HUES48 (cell line): ENCODE data around the gene OAS3.

Experiments
- H3K27ac ChIP-seq: one replicate; pipeline ENCODE4 v1.7.0; 2013; ENCODE audit warnings: low read depth, low read length, inconsistent platforms
- H3K27me3 ChIP-seq: 2 replicates; pipeline ENCODE4 v1.6.1; 2013; ENCODE audit warnings: mild to moderate bottlenecking, low read length; ENCODE audit not compliant: control insufficient read depth, insufficient read depth
- H3K36me3 ChIP-seq: 2 replicates; pipeline ENCODE4 v1.6.1; 2013; ENCODE audit warnings: low read length; ENCODE audit not compliant: control insufficient read depth, insufficient read depth
- H3K4me1 ChIP-seq: 2 replicates; pipeline ENCODE4 v1.6.1; 2013; ENCODE audit warnings: mild to moderate bottlenecking, low read length; ENCODE audit not compliant: control insufficient read depth, insufficient read depth
- H3K4me3 ChIP-seq: 2 replicates; pipeline ENCODE4 v1.5.1; 2013; ENCODE audit warnings: mild to moderate bottlenecking, low read depth, low read length
- H3K9ac ChIP-seq: 2 replicates; pipeline ENCODE4 v1.6.1; 2013; ENCODE audit warnings: mild to moderate bottlenecking, low read depth, low read length, moderate library complexity
- H3K9me3 ChIP-seq: 2 replicates; pipeline ENCODE4 v1.6.1; 2013; ENCODE audit warnings: low read length; ENCODE audit not compliant: control insufficient read depth, insufficient read depth

OAS3 gene

DNA sequence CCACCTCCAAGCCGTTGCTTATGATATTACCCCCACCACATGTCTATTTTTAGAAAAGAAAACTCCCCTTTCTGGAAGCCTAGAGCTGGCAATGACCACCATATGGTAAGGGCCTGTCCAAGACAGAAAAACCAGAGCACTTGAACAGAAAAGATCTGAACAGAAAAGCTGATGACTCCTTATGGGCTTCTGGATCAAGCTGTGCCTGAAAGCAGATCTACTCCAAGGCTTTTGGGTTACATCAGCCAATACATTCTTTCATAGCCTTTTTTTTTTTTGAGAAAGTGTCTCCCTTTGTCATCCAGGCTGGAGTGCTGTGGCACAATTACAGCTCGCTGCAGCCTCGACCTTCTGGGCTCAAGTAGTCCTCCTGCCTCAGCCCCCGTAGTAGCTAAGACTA is 23.3 kb downstream of the OAS3 start:
- Histone ChIP-seq H3K9ac (no peak overlapping the region), H3K4me3 (no peak overlapping the region), H3K27me3 (no peaks in the 10 kb centered on the region), H3K9me3 (peaks cover 18% of the 10 kb centered on the region), H3K36me3 (no peaks in the 10 kb centered on the region), H3K4me1 (no peaks in the 10 kb centered on the region), H3K27ac (no peak overlapping the region)

DNA sequence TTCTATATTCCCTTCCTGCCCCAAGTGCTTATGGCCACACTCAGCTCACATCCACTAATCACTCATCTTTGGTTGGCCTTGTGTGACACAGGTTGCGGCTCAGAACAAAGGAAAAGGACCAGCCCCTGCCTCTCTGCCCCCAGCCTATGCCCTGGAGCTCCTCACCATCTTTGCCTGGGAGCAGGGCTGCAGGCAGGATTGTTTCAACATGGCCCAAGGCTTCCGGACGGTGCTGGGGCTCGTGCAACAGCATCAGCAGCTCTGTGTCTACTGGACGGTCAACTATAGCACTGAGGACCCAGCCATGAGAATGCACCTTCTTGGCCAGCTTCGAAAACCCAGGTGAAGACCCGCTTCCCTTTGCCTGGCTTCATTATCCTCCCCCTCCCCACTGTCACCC is 24.3 kb downstream of the OAS3 start:
- H3K27ac ChIP-seq, result no peak overlapping the region
- no peaks in the 10 kb centered on the region for H3K36me3 ChIP-seq
- H3K4me3 ChIP-seq, result no peak overlapping the region
- no peaks in the 10 kb centered on the region for H3K4me1 ChIP-seq
- no peaks in the 10 kb centered on the region for H3K27me3 ChIP-seq
- H3K9ac ChIP-seq, result no peak overlapping the region
- peaks cover 18% of the 10 kb centered on the region for H3K9me3 ChIP-seq

DNA sequence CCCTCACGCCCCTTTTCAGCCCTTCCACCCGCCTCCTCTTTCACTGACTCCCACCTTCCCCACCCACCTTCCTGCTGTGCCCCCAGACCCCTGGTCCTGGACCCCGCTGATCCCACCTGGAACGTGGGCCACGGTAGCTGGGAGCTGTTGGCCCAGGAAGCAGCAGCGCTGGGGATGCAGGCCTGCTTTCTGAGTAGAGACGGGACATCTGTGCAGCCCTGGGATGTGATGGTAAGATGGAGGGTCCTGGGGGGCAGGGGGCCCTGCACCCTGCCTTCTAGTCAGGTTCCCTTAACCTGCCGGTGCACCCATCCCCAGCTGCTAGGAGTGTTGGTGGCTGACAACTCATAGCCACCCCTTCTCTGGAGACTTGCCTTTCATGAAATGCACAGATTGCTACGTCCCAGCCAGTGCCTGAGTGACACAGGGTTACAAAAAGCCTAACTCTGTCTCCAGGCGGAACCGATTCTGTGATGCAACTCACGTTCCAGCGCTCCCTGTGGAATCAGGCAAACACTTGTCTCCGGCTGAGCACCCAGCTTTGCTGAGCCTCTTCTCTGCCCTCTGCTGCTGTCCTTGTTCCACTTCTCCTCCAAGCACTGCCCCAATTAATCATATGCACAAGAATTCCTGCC is 25.1 kb downstream of the OAS3 start:
- Histone ChIP-seq H3K4me1 (no peaks in the 10 kb centered on the region), H3K27ac (no peak overlapping the region), H3K27me3 (no peaks in the 10 kb centered on the region), H3K4me3 (no peak overlapping the region), H3K9ac (no peak overlapping the region), H3K9me3 (peaks cover 18% of the 10 kb centered on the region), H3K36me3 (no peaks in the 10 kb centered on the region)

DNA sequence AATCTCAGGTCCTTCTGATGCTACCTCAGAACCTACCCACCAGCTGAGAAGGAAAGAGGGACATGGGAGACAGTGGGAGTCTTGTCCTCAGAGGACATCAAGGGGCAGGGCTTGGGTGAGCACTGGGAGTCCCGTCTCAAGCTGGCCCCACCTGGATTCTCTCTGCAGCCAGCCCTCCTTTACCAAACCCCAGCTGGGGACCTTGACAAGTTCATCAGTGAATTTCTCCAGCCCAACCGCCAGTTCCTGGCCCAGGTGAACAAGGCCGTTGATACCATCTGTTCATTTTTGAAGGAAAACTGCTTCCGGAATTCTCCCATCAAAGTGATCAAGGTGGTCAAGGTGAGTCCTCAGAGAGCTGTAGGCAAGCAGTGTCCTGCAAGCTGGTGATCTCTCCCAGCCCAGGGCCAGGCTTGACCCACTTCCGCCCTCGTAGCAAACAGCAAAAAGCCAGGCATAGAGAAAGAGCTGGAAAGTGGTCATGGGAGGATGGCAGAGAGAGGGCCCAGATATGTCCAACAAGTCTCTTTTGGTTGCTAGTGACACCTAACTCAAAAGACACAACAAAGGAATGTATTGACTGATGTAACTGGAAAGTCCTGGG is 25.9 kb downstream of the OAS3 start:
- H3K36me3 ChIP-seq, result no peaks in the 10 kb centered on the region
- no peaks in the 10 kb centered on the region for H3K27me3 ChIP-seq
- no peak overlapping the region for H3K9ac ChIP-seq
- peaks cover 15% of the 10 kb centered on the region for H3K9me3 ChIP-seq
- no peaks in the 10 kb centered on the region for H3K4me1 ChIP-seq
- no peak overlapping the region for H3K27ac ChIP-seq
- H3K4me3 ChIP-seq, result no peak overlapping the region

DNA sequence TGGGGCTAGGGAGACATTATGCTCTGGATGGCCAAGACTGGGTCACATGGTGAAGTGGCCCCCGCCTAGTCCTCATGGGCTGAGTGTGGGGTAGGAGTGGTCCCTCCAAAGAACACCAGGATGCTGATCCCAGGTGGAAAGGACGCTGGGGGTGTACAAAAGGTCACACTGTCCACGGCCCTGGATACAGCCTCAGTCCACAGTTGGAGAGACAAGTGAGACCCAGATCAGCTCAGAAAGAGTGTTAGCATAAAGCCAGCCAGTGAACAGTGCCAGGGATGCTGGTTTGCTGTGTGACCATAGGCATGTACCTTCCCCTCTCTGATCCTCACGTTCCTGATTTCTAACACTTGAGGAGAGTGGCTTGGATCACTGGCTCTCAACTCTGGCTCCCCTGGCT is 26.6 kb downstream of the OAS3 start:
- Histone ChIP-seq H3K4me1 (no peaks in the 10 kb centered on the region), H3K27ac (no peak overlapping the region), H3K9me3 (peaks cover 8% of the 10 kb centered on the region), H3K4me3 (no peak overlapping the region), H3K9ac (no peak overlapping the region), H3K36me3 (no peaks in the 10 kb centered on the region), H3K27me3 (no peaks in the 10 kb centered on the region)

DNA sequence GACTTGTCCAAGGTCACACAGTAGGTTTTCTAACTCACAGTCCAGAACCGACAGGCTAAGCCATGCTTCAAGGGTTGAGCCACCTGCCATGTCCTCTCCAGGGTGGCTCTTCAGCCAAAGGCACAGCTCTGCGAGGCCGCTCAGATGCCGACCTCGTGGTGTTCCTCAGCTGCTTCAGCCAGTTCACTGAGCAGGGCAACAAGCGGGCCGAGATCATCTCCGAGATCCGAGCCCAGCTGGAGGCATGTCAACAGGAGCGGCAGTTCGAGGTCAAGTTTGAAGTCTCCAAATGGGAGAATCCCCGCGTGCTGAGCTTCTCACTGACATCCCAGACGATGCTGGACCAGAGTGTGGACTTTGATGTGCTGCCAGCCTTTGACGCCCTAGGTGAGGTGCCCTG is 27.4 kb downstream of the OAS3 start:
- Histone ChIP-seq H3K27ac (no peak overlapping the region), H3K4me1 (no peaks in the 10 kb centered on the region), H3K36me3 (no peaks in the 10 kb centered on the region), H3K27me3 (no peaks in the 10 kb centered on the region), H3K4me3 (no peak overlapping the region), H3K9me3 (peaks cover 3% of the 10 kb centered on the region; the same call in 1 of the 2 replicates), H3K9ac (no peak overlapping the region)

DNA sequence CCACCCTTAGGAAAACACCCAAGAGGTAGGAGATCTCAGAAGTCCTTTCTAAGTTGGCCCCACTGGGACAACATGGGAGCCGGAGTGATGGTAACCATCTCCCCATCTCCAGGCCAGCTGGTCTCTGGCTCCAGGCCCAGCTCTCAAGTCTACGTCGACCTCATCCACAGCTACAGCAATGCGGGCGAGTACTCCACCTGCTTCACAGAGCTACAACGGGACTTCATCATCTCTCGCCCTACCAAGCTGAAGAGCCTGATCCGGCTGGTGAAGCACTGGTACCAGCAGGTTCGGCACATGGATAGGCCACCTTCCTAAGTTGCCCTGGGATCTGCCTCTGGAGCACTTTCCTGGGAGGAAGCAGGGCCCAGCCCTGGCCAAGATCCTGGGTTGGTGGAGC is 29.0 kb downstream of the OAS3 start:
- no peak overlapping the region for H3K9ac ChIP-seq
- no peaks in the 10 kb centered on the region for H3K36me3 ChIP-seq
- no peak overlapping the region for H3K4me3 ChIP-seq
- no peaks in the 10 kb centered on the region for H3K9me3 ChIP-seq
- H3K27me3 ChIP-seq, result no peaks in the 10 kb centered on the region
- H3K4me1 ChIP-seq, result no peaks in the 10 kb centered on the region
- H3K27ac ChIP-seq, result no peak overlapping the region

DNA sequence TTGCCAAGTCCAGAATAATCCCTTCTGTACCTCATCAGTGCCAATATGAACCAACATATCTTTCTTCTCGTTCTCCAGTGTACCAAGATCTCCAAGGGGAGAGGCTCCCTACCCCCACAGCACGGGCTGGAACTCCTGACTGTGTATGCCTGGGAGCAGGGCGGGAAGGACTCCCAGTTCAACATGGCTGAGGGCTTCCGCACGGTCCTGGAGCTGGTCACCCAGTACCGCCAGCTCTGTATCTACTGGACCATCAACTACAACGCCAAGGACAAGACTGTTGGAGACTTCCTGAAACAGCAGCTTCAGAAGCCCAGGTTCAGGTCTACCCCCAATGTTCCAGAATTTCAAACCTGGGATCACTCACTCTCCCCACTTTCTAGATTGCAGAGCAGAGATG is 29.6 kb downstream of the OAS3 start:
- Histone ChIP-seq H3K27ac (no peak overlapping the region), H3K27me3 (no peaks in the 10 kb centered on the region), H3K4me3 (no peak overlapping the region), H3K9ac (no peak overlapping the region), H3K4me1 (no peaks in the 10 kb centered on the region), H3K36me3 (no peaks in the 10 kb centered on the region), H3K9me3 (no peaks in the 10 kb centered on the region)

DNA sequence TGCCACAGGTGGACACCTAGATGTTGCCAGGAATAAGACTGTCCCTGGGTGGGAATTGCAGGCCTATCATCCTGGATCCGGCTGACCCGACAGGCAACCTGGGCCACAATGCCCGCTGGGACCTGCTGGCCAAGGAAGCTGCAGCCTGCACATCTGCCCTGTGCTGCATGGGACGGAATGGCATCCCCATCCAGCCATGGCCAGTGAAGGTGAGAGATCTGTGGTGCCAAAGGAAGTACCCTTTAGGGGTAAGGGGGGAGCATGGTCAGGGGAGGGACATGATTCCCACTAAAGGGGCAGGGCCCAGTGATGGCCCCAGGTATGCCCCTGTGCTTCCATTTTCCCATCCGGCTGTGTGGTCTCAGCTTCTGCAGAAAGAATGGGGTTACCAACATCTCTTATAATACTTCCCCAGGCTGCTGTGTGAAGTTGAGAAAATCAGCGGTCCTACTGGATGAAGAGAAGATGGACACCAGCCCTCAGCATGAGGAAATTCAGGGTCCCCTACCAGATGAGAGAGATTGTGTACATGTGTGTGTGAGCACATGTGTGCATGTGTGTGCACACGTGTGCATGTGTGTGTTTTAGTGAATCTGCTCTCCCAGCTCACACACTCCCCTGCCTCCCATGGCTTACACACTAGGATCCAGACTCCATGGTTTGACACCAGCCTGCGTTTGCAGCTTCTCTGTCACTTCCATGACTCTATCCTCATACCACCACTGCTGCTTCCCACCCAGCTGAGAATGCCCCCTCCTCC is 31.5 kb downstream of the OAS3 start:
- H3K4me1 ChIP-seq, result no peaks in the 10 kb centered on the region

DNA sequence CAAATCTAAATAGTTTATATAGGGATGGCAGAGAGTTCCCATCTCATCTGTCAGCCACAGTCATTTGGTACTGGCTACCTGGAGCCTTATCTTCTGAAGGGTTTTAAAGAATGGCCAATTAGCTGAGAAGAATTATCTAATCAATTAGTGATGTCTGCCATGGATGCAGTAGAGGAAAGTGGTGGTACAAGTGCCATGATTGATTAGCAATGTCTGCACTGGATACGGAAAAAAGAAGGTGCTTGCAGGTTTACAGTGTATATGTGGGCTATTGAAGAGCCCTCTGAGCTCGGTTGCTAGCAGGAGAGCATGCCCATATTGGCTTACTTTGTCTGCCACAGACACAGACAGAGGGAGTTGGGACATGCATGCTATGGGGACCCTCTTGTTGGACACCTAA is 32.1 kb downstream of the OAS3 start:
- Histone ChIP-seq H3K9me3 (no peaks in the 10 kb centered on the region), H3K27ac (no peak overlapping the region), H3K4me1 (no peaks in the 10 kb centered on the region), H3K9ac (no peak overlapping the region), H3K27me3 (no peaks in the 10 kb centered on the region), H3K36me3 (no peaks in the 10 kb centered on the region), H3K4me3 (no peak overlapping the region)

More for the DNA sequence above, 31.5 kb downstream of the OAS3 start:
- Histone ChIP-seq H3K9ac (no peak overlapping the region), H3K9me3 (no peaks in the 10 kb centered on the region), H3K36me3 (no peaks in the 10 kb centered on the region), H3K27me3 (no peaks in the 10 kb centered on the region), H3K27ac (no peak overlapping the region), H3K4me3 (no peak overlapping the region)

DNA sequence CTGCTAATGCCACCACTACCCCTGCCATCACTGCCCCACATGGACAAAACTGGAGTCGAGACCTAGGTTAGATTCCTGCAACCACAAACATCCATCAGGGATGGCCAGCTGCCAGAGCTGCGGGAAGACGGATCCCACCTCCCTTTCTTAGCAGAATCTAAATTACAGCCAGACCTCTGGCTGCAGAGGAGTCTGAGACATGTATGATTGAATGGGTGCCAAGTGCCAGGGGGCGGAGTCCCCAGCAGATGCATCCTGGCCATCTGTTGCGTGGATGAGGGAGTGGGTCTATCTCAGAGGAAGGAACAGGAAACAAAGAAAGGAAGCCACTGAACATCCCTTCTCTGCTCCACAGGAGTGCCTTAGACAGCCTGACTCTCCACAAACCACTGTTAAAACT is 33.0 kb downstream of the OAS3 start:
- no peak overlapping the region for H3K27ac ChIP-seq

More for the DNA sequence above, 33.0 kb downstream of the OAS3 start:
- no peaks in the 10 kb centered on the region for H3K27me3 ChIP-seq
- H3K9me3 ChIP-seq, result no peaks in the 10 kb centered on the region
- no peak overlapping the region for H3K9ac ChIP-seq
- no peaks in the 10 kb centered on the region for H3K4me1 ChIP-seq
- no peaks in the 10 kb centered on the region for H3K36me3 ChIP-seq
- no peak overlapping the region for H3K4me3 ChIP-seq
